ENCODE measurements around the gene RARRES2. TPM values are rescaled to one million over a fixed set of nuclear protein-coding genes. Genes with fewer than 3 reads are reported as not detected.

RARRES2 gene
- polyA plus RNA-seq, 1 of the 3 experiments (the other 2 are of a cell fraction), result 0.43 TPM

DNA sequence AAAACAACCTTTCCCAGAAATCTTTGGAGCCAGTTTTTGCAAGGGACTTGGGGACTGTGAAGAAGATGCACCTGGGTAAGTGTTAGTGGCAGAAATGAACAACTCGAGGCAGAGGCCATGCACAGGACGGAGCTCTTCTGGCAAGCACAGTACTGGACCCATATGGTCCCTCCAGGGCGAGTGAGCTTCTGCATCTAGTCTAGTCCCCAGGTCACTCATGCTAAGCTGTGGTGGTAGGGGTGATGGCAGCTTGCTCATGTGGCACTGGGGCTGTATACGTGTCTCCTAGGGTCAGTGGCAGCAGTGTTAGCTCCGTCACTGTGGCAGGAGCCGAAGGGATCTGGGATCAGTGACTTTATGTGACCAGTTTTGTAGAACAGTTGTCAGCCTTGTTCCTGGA is 27.6 kb downstream of the RARRES2 start:
- no peaks in the 10 kb centered on the region for H3K4me1 ChIP-seq (ENCODE audit: control insufficient read depth in 1 of 2, insufficient read depth in 2 of 2, low read depth in 1 of 2, low read length in 1 of 2)
- no peak overlapping the region for H2AFZ ChIP-seq (ENCODE audit: low read depth)
- no peak overlapping the region for H3K4me3 ChIP-seq (ENCODE audit: low read depth in 2 of 2, low read length in 1 of 2)
- no peak overlapping the region for H3K4me2 ChIP-seq
- H3K9ac ChIP-seq, result no peak overlapping the region
- no peaks in the 10 kb centered on the region for H3K79me2 ChIP-seq (ENCODE audit: insufficient read depth)
- H3F3A ChIP-seq (replicated peaks; ENCODE audit: insufficient read depth), result no peaks in the 10 kb centered on the region
- H3K36me3 ChIP-seq (replicated peaks in 1 of 2; ENCODE audit: control insufficient read depth in 1 of 2, insufficient read depth in 2 of 2, low read length in 1 of 2), result no peaks in the 10 kb centered on the region
- ChIA-PET CTCF (interaction anchor here (0.5 to 1.2 kb wide), 3 partner anchors 9 to 739 kb away, joined by 3 to 4 read pairs (median 3); partner anchors contain the start of genes ACTR3C and LRRC61), POLR2A (interaction anchor here (0.6 kb wide), 1 partner anchor 666 kb away, joined by 3 read pairs; no protein-coding TSS in a partner anchor)
- H3K9me2 ChIP-seq, result no peaks in the 10 kb centered on the region
- DNase-seq, result no peak
- H3K27me3 ChIP-seq (ENCODE audit: insufficient read depth), result no peaks in the 10 kb centered on the region; the same call in 1 of the 2 replicates
- no peak for TF ChIP-seq YY1 (IDR thresholded peaks at IDR 0.05; ENCODE audit: low read depth)
- TF ChIP-seq MXI1 (IDR thresholded peaks at IDR 0.05; ENCODE audit: low read depth, low read length), result no peak
- TF ChIP-seq, protein P1, sequence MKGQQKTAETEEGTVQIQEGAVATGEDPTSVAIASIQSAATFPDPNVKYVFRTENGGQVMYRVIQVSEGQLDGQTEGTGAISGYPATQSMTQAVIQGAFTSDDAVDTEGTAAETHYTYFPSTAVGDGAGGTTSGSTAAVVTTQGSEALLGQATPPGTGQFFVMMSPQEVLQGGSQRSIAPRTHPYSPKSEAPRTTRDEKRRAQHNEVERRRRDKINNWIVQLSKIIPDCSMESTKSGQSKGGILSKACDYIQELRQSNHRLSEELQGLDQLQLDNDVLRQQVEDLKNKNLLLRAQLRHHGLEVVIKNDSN (IDR thresholded peaks at IDR 0.05; ENCODE audit: borderline replicate concordance, low read depth), result no peak
- no peak for TF ChIP-seq TAF1 (IDR thresholded peaks at IDR 0.05; ENCODE audit: borderline replicate concordance, low read depth, low read length)
- no peak for TF ChIP-seq EZH2phosphoT487 (IDR thresholded peaks at IDR 0.05; ENCODE audit: borderline replicate concordance, low read depth)
- no peak for TF ChIP-seq JUND (IDR thresholded peaks at IDR 0.05)
- no peak for TF ChIP-seq POLR2AphosphoS5 (IDR thresholded peaks at IDR 0.05; ENCODE audit: low read depth, low read length)
- TF ChIP-seq, protein P2, sequence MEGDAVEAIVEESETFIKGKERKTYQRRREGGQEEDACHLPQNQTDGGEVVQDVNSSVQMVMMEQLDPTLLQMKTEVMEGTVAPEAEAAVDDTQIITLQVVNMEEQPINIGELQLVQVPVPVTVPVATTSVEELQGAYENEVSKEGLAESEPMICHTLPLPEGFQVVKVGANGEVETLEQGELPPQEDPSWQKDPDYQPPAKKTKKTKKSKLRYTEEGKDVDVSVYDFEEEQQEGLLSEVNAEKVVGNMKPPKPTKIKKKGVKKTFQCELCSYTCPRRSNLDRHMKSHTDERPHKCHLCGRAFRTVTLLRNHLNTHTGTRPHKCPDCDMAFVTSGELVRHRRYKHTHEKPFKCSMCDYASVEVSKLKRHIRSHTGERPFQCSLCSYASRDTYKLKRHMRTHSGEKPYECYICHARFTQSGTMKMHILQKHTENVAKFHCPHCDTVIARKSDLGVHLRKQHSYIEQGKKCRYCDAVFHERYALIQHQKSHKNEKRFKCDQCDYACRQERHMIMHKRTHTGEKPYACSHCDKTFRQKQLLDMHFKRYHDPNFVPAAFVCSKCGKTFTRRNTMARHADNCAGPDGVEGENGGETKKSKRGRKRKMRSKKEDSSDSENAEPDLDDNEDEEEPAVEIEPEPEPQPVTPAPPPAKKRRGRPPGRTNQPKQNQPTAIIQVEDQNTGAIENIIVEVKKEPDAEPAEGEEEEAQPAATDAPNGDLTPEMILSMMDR (IDR thresholded peaks at IDR 0.05), result no peak
- no peak for TF ChIP-seq GATA2 (CRISPR knock-in tag; IDR thresholded peaks at IDR 0.05)
- TF ChIP-seq, protein P3, sequence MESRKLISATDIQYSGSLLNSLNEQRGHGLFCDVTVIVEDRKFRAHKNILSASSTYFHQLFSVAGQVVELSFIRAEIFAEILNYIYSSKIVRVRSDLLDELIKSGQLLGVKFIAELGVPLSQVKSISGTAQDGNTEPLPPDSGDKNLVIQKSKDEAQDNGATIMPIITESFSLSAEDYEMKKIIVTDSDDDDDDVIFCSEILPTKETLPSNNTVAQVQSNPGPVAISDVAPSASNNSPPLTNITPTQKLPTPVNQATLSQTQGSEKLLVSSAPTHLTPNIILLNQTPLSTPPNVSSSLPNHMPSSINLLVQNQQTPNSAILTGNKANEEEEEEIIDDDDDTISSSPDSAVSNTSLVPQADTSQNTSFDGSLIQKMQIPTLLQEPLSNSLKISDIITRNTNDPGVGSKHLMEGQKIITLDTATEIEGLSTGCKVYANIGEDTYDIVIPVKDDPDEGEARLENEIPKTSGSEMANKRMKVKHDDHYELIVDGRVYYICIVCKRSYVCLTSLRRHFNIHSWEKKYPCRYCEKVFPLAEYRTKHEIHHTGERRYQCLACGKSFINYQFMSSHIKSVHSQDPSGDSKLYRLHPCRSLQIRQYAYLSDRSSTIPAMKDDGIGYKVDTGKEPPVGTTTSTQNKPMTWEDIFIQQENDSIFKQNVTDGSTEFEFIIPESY (IDR thresholded peaks at IDR 0.05; ENCODE audit: borderline replicate concordance, low read depth), result no peak
- no peak for TF ChIP-seq EP300 (IDR thresholded peaks at IDR 0.05; ENCODE audit: borderline replicate concordance in 1 of 2, low read depth in 1 of 2, low read length in 1 of 2)
- H3K27ac ChIP-seq (ENCODE audit: low read depth in 2 of 2, low read length in 1 of 2), result no peak overlapping the region
- no peaks in the 10 kb centered on the region for H3K9me3 ChIP-seq
- no peaks in the 10 kb centered on the region for H4K20me1 ChIP-seq (ENCODE audit: insufficient read depth)
- WGBS (ENCODE audit: low lambda C conversion rate), result 73% methylated on average over 6 of the region's 6 CpGs

DNA sequence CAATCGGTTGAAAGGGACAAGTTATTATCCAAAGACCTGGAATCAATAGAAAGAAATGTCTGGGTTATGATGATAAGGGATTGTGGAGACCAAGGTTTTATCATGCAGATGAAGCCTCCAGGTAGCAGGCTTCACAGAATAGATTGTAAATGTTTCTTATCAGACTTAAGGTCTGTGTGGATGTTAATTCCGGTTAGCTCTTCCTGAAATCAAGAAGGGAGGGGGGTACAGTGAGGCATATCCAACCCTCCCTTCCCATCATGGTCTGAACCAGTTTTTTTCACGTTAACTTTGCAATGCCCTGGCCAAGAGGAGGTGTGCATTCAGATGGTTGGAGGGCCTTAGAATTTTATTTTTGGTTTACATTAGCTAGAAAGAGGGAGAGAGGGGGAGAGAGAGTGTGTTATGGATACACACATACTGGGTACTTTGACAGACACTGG is 28.0 kb downstream of the RARRES2 start:
- H3K4me3 ChIP-seq (ENCODE audit: low read depth in 2 of 2, low read length in 1 of 2), result no peak overlapping the region
- ChIA-PET CTCF (interaction anchor here (0.5 to 1.2 kb wide), 2 partner anchors 9 to 739 kb away, joined by 3 to 4 read pairs; partner anchors contain the start of genes ACTR3C and LRRC61), POLR2A (no interaction called here)
- no peaks in the 10 kb centered on the region for H3F3A ChIP-seq (replicated peaks; ENCODE audit: insufficient read depth)
- H3K9me2 ChIP-seq, result no peaks in the 10 kb centered on the region
- H3K27me3 ChIP-seq (ENCODE audit: insufficient read depth), result no peaks in the 10 kb centered on the region; the same call in 1 of the 2 replicates
- H2AFZ ChIP-seq (ENCODE audit: low read depth), result no peak overlapping the region
- no peak overlapping the region for H3K9ac ChIP-seq
- H3K27ac ChIP-seq (ENCODE audit: low read depth in 2 of 2, low read length in 1 of 2), result no peak overlapping the region
- no peaks in the 10 kb centered on the region for H4K20me1 ChIP-seq (ENCODE audit: insufficient read depth)
- no peaks in the 10 kb centered on the region for H3K36me3 ChIP-seq (replicated peaks in 1 of 2; ENCODE audit: control insufficient read depth in 1 of 2, insufficient read depth in 2 of 2, low read length in 1 of 2)
- H3K4me1 ChIP-seq (ENCODE audit: control insufficient read depth in 1 of 2, insufficient read depth in 2 of 2, low read depth in 1 of 2, low read length in 1 of 2), result no peaks in the 10 kb centered on the region
- H3K9me3 ChIP-seq, result no peaks in the 10 kb centered on the region
- 65% methylated on average over 3 of the region's 3 CpGs for WGBS (ENCODE audit: low lambda C conversion rate)
- no peaks in the 10 kb centered on the region for H3K79me2 ChIP-seq (ENCODE audit: insufficient read depth)
- no peak for TF ChIP-seq TAF1 (IDR thresholded peaks at IDR 0.05; ENCODE audit: borderline replicate concordance, low read depth, low read length)
- no peak for TF ChIP-seq POLR2AphosphoS5 (IDR thresholded peaks at IDR 0.05; ENCODE audit: low read depth, low read length)
- TF ChIP-seq, protein P1 (IDR thresholded peaks at IDR 0.05; ENCODE audit: borderline replicate concordance, low read depth), result no peak
- no peak for TF ChIP-seq CHD2 (IDR thresholded peaks at IDR 0.05; ENCODE audit: low read length, partially characterized antibody)
- H3K4me2 ChIP-seq, result no peak overlapping the region
- no peak for DNase-seq

Data from SK-N-SH (cell line).